ENCODE measurements around the gene CPN2.

The CPN2 gene

GRCh38 chr3:194306771-194307640, 44.1 kb downstream of the CPN2 start:
- no peak overlapping the region for H3K4me3 ChIP-seq (ENCODE audit: low read depth, low read length)
- TF ChIP-seq CTCF (IDR thresholded peaks at IDR 0.05; ENCODE audit: low read depth, low read length): no peak

- no peak overlapping the region for H3K4me3 ChIP-seq (ENCODE audit: low read depth, low read length)
- no peak for TF ChIP-seq CTCF (IDR thresholded peaks at IDR 0.05; ENCODE audit: low read depth, low read length)
Observed at GRCh38 chr3:194306109-194306686, 44.9 kb downstream of the CPN2 start.

GRCh38 chr3:194305356-194306108, 45.6 kb downstream of the CPN2 start:
- TF ChIP-seq CTCF (IDR thresholded peaks at IDR 0.05; ENCODE audit: low read depth, low read length): no peak
- H3K4me3 ChIP-seq (ENCODE audit: low read depth, low read length): no peak overlapping the region

GRCh38 chr3:194304186-194304917, 46.8 kb downstream of the CPN2 start:
- H3K4me3 ChIP-seq (ENCODE audit: low read depth, low read length): no peak overlapping the region
- no peak for TF ChIP-seq CTCF (IDR thresholded peaks at IDR 0.05; ENCODE audit: low read depth, low read length)

GRCh38 chr3:194303749-194304148, 47.4 kb downstream of the CPN2 start:
- no peak overlapping the region for H3K4me3 ChIP-seq (ENCODE audit: low read depth, low read length)
- TF ChIP-seq CTCF (IDR thresholded peaks at IDR 0.05; ENCODE audit: low read depth, low read length): no peak

GRCh38 chr3:194301730-194302129, 49.4 kb downstream of the CPN2 start:
- no peak overlapping the region for H3K4me3 ChIP-seq (ENCODE audit: low read depth, low read length)
- TF ChIP-seq CTCF (IDR thresholded peaks at IDR 0.05; ENCODE audit: low read depth, low read length): no peak
